Neuron (in vitro differentiated cells): ENCODE data around the gene NARF.

Source experiments
- H2AFZ ChIP-seq: one replicate; pipeline ENCODE4 v1.6.1; 2013; ENCODE audit warnings: low read depth, mild to moderate bottlenecking, inconsistent platforms, low read length, moderate library complexity
- H3K27me3 ChIP-seq: one replicate; pipeline ENCODE4 v1.6.1; 2013; ENCODE audit warnings: low read length; ENCODE audit not compliant: insufficient read depth
- H3K36me3 ChIP-seq: one replicate; pipeline ENCODE4 v1.6.1; 2013; ENCODE audit warnings: low read length; ENCODE audit not compliant: insufficient read depth
- H3K4me1 ChIP-seq: one replicate; pipeline ENCODE4 v1.6.1; 2013; ENCODE audit warnings: low read length; ENCODE audit not compliant: insufficient read depth
- H3K4me3 ChIP-seq: 2 replicates; pipeline ENCODE4 v1.5.1; 2013; ENCODE audit warnings: mild to moderate bottlenecking, low read length, moderate library complexity
- H3K9me3 ChIP-seq: one replicate; pipeline ENCODE4 v1.6.1; 2013; ENCODE audit warnings: low read length

NARF gene

GRCh38 chr17:82418001-82418986, 40.2 kb upstream of the NARF start, which contains the start of the genes HEXD and OGFOD3:
Gene HEXD (plus strand): TSS chr17:82418347. CDS start chr17:82419800, 1,453 bp downstream.
Gene OGFOD3 (minus strand): TSS chr17:82418586. CDS start chr17:82418485, 101 bp downstream.
- Histone ChIP-seq H3K4me1 (peaks cover 19% of the 10 kb centered on the region), H3K36me3 (peaks cover 11% of the 10 kb centered on the region), H3K4me3 (peak within 1 kb of the TSS; percentile 84), H3K9me3 (peaks cover 6% of the 10 kb centered on the region), H2AFZ (peak within 1 kb of the TSS; percentile 53), H3K27me3 (no peaks in the 10 kb centered on the region)

DNA sequence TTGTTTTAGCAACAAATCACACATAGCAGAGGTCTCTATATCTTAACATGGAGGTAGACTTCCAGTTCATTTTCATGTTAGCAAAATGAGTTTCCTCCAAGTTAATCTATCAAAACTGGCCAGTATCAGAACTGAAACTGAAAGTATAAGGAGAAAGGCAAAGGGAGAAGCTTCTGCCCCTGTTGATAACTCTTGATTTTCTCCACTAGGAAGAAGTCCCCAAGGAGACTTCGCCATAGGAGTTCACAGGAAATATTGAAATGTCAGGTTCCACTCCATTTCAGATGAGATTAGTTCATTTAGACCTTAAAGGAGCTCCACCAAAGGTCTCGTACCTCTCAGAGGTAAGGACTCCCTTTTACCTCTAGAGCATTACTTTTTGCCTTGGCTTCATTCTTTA, 39.0 kb upstream of the NARF start:
- Histone ChIP-seq H3K36me3 (peaks cover 11% of the 10 kb centered on the region), H3K9me3 (peaks cover 6% of the 10 kb centered on the region), H3K4me3 (peak overlapping the region; percentile 84), H3K4me1 (peaks cover 19% of the 10 kb centered on the region), H3K27me3 (no peaks in the 10 kb centered on the region), H2AFZ (no peak overlapping the region)

DNA sequence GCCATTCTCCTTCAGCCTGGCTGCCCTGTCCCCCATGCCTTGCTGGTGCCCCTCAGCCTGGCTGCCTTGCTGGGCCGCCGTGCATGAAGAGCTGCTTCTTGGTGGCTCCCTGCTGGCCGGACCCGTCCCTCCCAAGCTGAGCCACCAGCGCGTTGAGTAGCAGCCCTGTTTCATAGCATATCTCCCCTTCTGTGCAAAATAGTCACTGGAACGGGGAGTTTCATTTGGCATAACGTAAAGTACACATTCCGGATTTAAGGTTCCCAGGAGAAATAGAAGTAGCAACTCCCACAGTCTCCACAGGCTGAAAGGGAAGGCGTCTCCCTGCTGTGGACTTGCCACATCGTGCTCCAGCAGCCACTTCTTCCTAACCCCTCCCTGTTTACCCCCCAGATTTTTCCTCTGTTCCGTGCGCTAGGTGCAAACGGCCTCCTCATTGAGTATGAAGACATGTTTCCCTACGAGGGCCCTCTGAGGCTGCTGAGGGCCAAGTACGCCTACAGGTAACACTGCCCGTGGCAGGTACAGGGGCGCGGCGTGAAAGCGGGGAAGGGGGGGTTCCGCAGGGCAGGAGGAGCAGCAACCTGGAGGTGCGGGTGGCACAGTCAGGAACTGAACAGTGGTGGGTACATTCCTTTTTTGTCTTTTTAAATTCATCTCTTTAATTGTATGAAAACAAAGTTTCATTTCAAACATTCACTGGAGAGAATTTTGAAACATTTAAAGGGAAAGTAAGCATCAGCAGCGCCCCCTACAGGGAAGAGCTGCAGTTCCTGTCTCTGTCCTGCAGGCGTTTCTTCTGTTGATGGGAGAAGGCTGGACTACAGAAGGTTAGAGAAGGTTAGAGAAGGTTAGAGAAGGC, 34.3 kb upstream of the NARF start:
- Histone ChIP-seq H3K4me1 (peaks cover 6% of the 10 kb centered on the region), H3K27me3 (no peaks in the 10 kb centered on the region), H2AFZ (no peak overlapping the region), H3K36me3 (peaks cover 15% of the 10 kb centered on the region), H3K4me3 (no peak overlapping the region), H3K9me3 (peaks cover 6% of the 10 kb centered on the region)

DNA sequence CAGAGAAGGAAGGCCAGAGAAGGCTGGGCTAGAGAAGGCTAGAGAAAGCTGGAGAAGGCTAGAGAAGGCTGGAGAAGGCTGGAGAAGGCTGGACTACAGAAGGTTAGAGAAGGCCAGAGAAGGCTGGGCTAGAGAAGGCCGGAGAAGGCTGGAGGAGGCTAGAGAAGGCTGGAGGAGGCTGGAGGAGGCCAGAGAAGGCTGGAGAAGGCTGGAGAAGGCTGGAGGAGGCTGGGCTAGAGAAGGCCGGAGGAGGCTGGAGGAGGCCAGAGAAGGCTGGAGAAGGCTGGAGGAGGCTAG, 33.7 kb upstream of the NARF start:
- no peaks in the 10 kb centered on the region for H3K27me3 ChIP-seq
- H3K4me3 ChIP-seq = no peak overlapping the region
- H2AFZ ChIP-seq = no peak overlapping the region
- H3K9me3 ChIP-seq = peaks cover 6% of the 10 kb centered on the region
- H3K4me1 ChIP-seq = peaks cover under 1% of the 10 kb centered on the region
- peaks cover 15% of the 10 kb centered on the region for H3K36me3 ChIP-seq

- Histone ChIP-seq H3K9me3 (no peaks in the 10 kb centered on the region), H2AFZ (no peak overlapping the region), H3K27me3 (no peaks in the 10 kb centered on the region)
Measured at GRCh38 chr17:82428546-82428945, 30.0 kb upstream of the NARF start.

GRCh38 chr17:82429824-82430223, 28.7 kb upstream of the NARF start:
- peaks cover 8% of the 10 kb centered on the region for H3K36me3 ChIP-seq
- no peaks in the 10 kb centered on the region for H3K9me3 ChIP-seq
- H3K27me3 ChIP-seq = no peaks in the 10 kb centered on the region
- H2AFZ ChIP-seq = no peak overlapping the region
- H3K4me3 ChIP-seq = no peak overlapping the region
- H3K4me1 ChIP-seq = no peaks in the 10 kb centered on the region

More at GRCh38 chr17:82428546-82428945, 30.0 kb upstream of the NARF start:
- Histone ChIP-seq H3K4me3 (no peak overlapping the region), H3K4me1 (no peaks in the 10 kb centered on the region), H3K36me3 (peaks cover 6% of the 10 kb centered on the region)

- Histone ChIP-seq H3K9me3 (no peaks in the 10 kb centered on the region), H3K27me3 (no peaks in the 10 kb centered on the region), H3K4me3 (no peak overlapping the region), H2AFZ (no peak overlapping the region), H3K4me1 (no peaks in the 10 kb centered on the region), H3K36me3 (peaks cover 12% of the 10 kb centered on the region)
Measured at GRCh38 chr17:82432017-82432416, 26.5 kb upstream of the NARF start.

DNA sequence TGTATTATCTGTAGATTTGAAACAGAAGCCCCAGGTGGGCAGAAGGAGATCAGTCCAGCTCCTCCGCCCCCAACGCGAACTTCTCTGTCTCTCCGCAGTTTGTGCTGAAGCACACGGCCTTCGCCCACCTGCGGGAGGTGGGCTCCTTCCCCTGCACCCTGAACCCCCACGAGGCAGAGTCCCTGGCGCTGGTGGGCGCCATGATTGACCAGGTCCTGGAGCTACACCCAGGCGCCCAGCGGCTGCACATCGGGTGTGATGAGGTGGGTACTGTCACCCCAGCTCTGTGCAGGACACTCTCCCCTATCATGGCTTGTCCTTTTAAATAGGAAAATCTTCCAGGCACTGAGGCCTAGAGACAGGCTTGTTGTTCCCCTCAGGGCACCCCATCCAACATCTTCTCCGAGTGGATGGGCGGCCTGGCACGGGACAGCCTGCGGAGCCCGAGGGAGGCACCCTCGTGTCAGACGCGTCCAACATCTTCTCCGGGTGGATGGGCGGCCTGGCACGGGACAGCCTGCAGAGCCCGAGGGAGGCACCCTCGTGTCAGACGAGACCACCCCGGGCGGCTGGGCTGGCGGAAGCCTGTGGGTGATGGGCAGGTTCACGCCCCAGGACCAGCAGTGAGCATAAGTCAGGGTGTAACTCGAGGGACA, 24.9 kb upstream of the NARF start:
- H3K4me1 ChIP-seq = no peaks in the 10 kb centered on the region
- no peaks in the 10 kb centered on the region for H3K27me3 ChIP-seq
- H3K4me3 ChIP-seq = no peak overlapping the region
- no peaks in the 10 kb centered on the region for H3K9me3 ChIP-seq
- H3K36me3 ChIP-seq = peaks cover 14% of the 10 kb centered on the region
- no peak overlapping the region for H2AFZ ChIP-seq

DNA sequence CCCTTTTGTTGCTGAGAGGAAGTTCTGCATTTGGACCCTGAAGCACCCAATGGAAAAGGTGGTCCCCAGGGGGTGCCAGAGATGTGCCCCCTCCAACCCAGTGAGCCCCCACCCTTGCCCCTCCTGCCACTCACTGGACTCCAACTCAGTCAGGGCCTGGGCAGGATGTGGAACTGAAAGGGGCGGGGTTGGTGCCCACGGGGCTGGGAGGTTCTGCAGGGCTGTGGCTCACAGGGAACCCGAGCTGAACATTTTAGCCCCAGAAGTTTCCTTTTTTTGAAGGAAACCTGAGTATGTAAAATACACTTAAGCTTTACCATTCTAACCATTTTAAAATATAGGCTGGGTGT, 24.4 kb upstream of the NARF start:
- H3K27me3 ChIP-seq = no peaks in the 10 kb centered on the region
- peaks cover 14% of the 10 kb centered on the region for H3K36me3 ChIP-seq
- H3K9me3 ChIP-seq = no peaks in the 10 kb centered on the region
- H3K4me1 ChIP-seq = no peaks in the 10 kb centered on the region
- no peak overlapping the region for H3K4me3 ChIP-seq
- no peak overlapping the region for H2AFZ ChIP-seq

GRCh38 chr17:82435103-82435502, 23.4 kb upstream of the NARF start:
- H3K9me3 ChIP-seq = no peaks in the 10 kb centered on the region
- H2AFZ ChIP-seq = no peak overlapping the region
- H3K4me3 ChIP-seq = no peak overlapping the region
- no peaks in the 10 kb centered on the region for H3K27me3 ChIP-seq
- peaks cover 14% of the 10 kb centered on the region for H3K36me3 ChIP-seq
- no peaks in the 10 kb centered on the region for H3K4me1 ChIP-seq

DNA sequence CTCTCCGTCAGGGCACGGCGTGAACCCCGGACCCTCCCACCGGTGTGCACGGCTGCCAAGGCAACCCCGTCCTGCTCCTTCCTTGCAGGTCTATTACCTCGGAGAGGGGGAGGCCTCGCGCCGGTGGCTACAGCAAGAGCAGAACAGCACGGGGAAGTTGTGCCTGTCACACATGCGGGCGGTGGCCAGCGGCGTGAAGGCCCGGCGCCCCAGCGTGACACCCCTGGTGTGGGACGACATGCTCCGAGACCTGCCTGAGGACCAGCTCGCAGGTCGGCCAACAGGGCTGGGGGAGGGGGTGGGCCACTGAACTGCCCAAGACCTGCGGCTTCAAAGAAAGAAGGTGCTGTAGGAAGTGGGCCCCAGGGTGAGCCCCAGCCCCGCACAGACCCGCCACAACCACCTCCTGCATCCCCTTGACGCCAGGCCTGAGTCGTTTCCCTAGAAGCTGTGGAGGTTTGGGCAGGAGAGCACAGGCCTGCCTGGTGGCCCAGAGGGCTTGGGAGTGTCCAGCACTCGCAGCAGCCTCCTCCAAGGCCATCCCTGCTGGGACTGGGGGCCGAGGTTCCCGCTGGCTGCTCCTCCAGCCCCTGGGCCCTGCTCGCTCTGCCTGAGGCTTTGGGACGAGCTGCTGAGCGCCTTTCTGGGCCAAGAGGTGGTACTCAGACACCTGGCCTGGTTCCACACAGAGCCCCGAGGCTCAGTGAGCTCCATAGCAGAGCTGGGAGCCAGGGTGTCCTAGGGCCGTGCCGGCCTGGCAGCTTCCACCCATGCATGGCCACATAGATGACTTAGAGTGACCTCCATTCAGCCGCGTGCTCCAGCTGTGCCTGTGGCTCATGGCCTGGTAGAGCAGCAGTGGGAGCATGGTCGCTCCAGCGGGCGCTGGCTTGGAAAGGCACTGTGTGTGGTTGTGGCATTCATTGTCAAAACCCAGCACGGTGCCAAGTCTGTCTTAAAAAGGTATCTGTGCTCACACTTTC, 22.6 kb upstream of the NARF start:
- Histone ChIP-seq H3K27me3 (no peaks in the 10 kb centered on the region), H3K4me3 (no peak overlapping the region), H3K4me1 (no peaks in the 10 kb centered on the region), H3K9me3 (no peaks in the 10 kb centered on the region), H2AFZ (no peak overlapping the region), H3K36me3 (peaks cover 14% of the 10 kb centered on the region)
